IPS-18a (cell line): ENCODE measurements around the gene PDZK1IP1.
"Not testable (repeated sequence)": the region's sequence is repeated elsewhere in the genome, so short reads cannot be mapped to it uniquely, and the experiment has no call there.

Experiments used
- H3K27ac ChIP-seq: one replicate; pipeline ENCODE4 v1.5.1; 2013; ENCODE audit warnings: low read length
- H3K27me3 ChIP-seq: one replicate; pipeline ENCODE4 v1.6.1; 2013; ENCODE audit warnings: mild to moderate bottlenecking, low read length; ENCODE audit not compliant: control insufficient read depth, insufficient read depth
- H3K36me3 ChIP-seq: one replicate; pipeline ENCODE4 v1.6.1; 2013; ENCODE audit warnings: low read depth, low read length; ENCODE audit not compliant: control insufficient read depth
- H3K4me1 ChIP-seq: one replicate; pipeline ENCODE4 v1.6.1; 2013; ENCODE audit warnings: low read depth, low read length; ENCODE audit not compliant: control insufficient read depth
- H3K4me3 ChIP-seq: one replicate; pipeline ENCODE4 v1.5.1; 2013; ENCODE audit warnings: low read length
- H3K9ac ChIP-seq: one replicate; pipeline ENCODE4 v1.6.1; 2013; ENCODE audit warnings: mild to moderate bottlenecking, low read length, moderate library complexity
- H3K9me3 ChIP-seq: one replicate; pipeline ENCODE4 v1.6.1; 2013; ENCODE audit warnings: low read depth, low read length; ENCODE audit not compliant: control insufficient read depth

PDZK1IP1 gene

DNA sequence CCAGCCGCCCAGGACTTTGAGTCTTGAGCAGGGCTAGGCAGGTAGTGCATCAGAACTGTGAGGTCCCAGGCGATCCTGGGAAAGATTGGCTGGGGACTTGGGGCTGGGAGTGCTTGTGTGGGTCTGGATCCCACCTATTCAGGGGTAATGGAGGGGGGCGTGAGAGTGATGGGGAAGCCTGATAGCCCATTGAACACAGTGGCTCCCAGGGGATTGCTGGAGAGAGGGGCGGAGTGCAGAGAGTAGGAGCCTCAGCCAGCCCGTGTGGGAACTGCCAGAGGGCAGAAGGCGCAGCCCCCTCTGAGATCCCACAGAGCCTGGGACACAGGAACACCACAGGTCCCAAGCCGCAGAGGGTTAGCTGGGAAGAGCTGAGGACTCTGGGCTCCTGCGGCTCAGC lies 19.3 kb upstream of the PDZK1IP1 start:
- no peaks in the 10 kb centered on the region for H3K36me3 ChIP-seq
- no peaks in the 10 kb centered on the region for H3K9me3 ChIP-seq
- H3K27me3 ChIP-seq, result peaks cover 29% of the 10 kb centered on the region
- H3K27ac ChIP-seq, result no peak overlapping the region
- no peak overlapping the region for H3K9ac ChIP-seq
- peak overlapping the region; percentile 31 for H3K4me3 ChIP-seq
- H3K4me1 ChIP-seq, result peaks cover 10% of the 10 kb centered on the region

DNA sequence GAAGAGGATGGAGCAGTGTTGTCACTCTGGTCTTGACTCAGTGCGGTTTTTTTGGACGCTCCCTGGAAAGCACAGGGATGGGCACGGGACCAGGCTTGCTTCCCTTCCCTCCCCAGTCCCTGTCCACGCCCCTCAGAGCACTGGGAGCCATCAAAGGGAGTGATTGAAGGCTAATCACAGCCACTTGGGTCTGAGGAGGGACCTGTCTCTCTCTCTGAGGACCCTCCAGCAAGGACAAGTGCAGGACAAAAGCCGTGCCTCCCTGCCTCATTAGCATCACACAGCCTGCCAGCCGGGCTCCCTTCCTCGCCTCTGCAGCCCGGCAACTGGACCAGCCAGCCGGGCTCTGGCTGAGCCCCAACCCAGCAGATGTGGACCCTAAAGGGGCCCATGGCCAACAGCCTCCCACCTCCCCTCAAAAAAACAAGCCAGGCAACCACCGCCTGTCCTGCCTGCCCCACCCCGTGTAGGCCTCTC lies 18.6 kb upstream of the PDZK1IP1 start:
- Histone ChIP-seq H3K9me3 (no peaks in the 10 kb centered on the region), H3K27me3 (peaks cover 29% of the 10 kb centered on the region), H3K9ac (no peak overlapping the region), H3K27ac (no peak overlapping the region), H3K36me3 (no peaks in the 10 kb centered on the region), H3K4me3 (peak overlapping the region; percentile 31), H3K4me1 (peaks cover 10% of the 10 kb centered on the region)

DNA sequence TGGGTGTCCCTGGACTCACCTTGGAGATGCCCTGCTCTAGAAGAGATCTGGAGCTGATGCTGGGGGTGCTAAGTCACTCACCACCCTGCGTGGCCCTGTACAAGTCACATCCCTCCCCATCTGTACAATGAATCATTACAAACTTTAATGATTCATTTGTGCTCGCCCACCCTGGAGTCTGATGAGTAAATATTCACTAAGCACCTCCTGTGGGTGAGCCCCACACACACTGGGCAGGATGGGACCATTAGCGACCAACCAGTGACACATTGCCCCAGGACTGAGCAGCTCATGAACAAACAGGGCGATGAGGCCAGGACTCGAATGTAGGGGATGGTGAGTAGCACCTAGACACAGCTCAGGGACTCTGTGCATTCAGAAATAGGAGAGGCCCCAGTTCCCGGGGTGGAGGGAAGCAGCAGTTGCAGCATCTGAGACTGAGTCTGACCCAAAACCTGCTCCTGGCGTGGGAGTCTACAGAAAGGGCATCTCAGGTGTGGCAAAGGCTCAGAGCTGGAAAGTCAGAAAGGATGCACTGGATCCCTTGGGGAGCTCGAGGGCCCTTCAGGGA lies 18.1 kb upstream of the PDZK1IP1 start:
- Histone ChIP-seq H3K4me3 (peak overlapping the region; percentile 7), H3K36me3 (no peaks in the 10 kb centered on the region), H3K27me3 (peaks cover 29% of the 10 kb centered on the region), H3K27ac (no peak overlapping the region), H3K9me3 (peaks cover 4% of the 10 kb centered on the region), H3K9ac (no peak overlapping the region), H3K4me1 (peaks cover 10% of the 10 kb centered on the region)

DNA sequence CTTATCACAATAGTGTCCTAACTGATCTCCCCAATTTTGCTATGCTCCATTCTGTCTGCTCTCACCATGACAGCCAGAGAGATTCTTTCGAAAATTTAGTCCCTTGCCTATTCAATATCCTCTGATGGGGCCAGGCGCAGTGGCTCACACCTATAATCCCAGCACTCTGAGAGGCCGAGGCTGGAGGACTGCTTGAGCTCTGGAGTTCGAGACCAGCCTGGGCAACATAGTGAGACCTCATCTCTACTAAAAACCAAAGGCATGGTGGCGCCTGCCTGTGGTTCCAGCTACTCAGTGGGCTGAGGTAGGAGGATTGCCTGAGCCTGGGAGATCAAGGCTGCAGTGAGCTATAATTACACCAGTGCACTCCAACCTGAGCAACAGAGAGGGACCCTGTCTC lies 16.1 kb upstream of the PDZK1IP1 start:
- Histone ChIP-seq H3K27me3 (peaks cover 29% of the 10 kb centered on the region), H3K9ac (no peak overlapping the region), H3K27ac (no peak overlapping the region), H3K4me1 (peaks cover 10% of the 10 kb centered on the region), H3K4me3 (no peak overlapping the region), H3K9me3 (peaks cover 5% of the 10 kb centered on the region), H3K36me3 (no peaks in the 10 kb centered on the region)

DNA sequence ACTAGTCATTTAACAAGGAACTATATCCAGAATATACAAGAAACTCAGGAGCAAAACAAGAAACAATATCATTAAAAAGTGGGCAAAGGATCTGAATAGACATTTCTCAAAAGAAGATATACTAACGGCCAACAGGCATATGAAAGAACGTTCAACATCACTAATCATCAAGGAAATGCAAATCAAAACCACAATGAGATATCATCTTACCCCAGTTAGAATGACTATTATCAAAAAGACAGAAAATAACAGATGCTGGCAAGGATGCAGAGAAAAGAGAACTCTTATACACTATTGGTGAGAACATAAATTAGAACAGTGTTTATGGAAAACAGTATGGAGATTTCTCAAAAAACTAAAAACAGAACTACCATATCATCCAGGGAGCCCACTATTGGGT lies 13.7 kb upstream of the PDZK1IP1 start:
- H3K36me3 ChIP-seq, H3K4me1 ChIP-seq, H3K27ac ChIP-seq, H3K27me3 ChIP-seq, H3K4me3 ChIP-seq, H3K9me3 ChIP-seq, H3K9ac ChIP-seq: not testable (repeated sequence)

DNA sequence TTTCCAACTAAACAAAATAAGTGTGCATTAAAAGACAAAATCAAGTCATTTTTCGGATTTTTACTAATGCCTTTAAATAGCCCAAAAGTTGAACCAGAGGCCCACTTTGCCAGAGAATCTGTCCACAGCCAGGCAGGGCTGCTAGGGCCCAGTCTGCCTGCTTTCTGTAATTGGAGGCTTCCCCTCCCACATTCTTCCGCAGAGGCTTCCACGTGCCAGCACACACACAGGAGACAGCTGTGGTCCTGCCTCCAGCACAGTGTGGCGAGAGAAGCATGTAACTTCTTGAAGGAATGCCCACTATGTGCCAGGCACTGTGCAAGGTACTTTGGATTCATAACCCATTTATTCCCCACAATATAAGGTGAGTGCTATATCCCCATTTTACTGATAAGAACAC lies 11.3 kb upstream of the PDZK1IP1 start:
- Histone ChIP-seq H3K27me3 (peaks cover 7% of the 10 kb centered on the region), H3K9ac (no peak overlapping the region), H3K36me3 (no peaks in the 10 kb centered on the region), H3K9me3 (peaks cover 5% of the 10 kb centered on the region), H3K4me1 (no peaks in the 10 kb centered on the region), H3K27ac (no peak overlapping the region), H3K4me3 (no peak overlapping the region)

DNA sequence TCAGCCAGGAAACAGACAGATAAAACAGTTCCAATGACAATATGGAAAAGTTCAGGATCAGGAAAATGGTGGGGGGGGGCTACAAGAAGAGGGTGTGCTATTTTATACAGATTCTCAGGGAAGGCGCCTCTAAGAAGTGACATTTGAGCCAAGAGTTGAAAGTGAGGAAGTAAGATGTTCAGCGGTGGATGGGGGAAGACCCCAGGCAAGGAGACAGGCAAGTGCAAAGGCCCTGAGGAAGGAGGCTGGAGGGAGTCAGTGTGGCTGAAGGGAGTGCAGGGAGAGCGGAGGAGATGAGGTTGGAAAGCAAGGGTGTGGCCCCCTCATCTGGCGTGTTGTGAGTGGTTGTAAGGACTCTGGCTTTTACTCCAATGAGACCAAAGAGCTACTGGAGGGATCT lies 8.4 kb upstream of the PDZK1IP1 start:
- Histone ChIP-seq H3K36me3 (no peaks in the 10 kb centered on the region), H3K4me3 (no peak overlapping the region), H3K9ac (no peak overlapping the region), H3K4me1 (no peaks in the 10 kb centered on the region), H3K27me3 (peaks cover 24% of the 10 kb centered on the region), H3K9me3 (peaks cover 4% of the 10 kb centered on the region), H3K27ac (no peak overlapping the region)

DNA sequence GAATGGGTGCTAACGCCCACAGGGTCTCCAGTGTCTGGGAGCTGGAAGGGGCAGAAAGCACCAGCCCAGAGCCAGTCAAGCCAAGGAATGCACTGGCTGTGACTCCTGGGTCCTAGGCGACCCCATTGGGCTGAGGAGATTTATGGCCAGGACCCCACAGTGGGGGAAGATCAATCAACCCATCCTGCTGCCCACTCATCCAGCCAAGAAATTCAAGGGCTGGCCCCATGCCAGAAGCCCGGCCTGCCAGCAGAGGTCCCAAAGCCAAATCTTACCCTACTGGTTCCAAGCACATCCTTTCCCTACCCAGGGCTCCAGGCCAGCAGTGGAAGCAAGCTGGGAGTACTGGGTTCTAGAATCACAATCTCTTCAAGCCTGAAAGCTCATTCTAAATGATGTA lies 6.8 kb upstream of the PDZK1IP1 start:
- Histone ChIP-seq H3K27me3 (peaks cover 24% of the 10 kb centered on the region), H3K36me3 (no peaks in the 10 kb centered on the region), H3K9ac (no peak overlapping the region), H3K4me3 (no peak overlapping the region), H3K27ac (no peak overlapping the region), H3K9me3 (no peaks in the 10 kb centered on the region), H3K4me1 (peaks cover 10% of the 10 kb centered on the region)

DNA sequence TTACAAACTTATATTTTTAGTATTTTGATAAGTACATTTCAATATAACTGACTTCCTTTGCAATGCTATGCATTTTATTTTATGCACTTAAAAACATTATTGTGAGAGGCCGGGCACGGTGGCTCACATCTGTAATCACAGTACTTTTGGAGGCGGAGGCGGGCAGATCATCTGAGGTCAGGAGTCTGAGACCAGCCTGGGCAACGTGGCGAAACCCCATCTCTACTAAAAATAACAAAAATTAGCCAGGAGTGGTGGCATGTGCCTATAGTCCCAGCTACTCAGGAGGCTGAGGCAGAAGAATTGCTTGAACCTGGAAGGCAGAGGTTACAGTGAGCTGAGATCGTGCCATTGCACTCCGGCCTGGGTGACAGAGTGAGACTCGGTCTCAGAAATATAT lies 6.1 kb upstream of the PDZK1IP1 start:
- peaks cover 24% of the 10 kb centered on the region for H3K27me3 ChIP-seq
- H3K9me3 ChIP-seq, H3K4me3 ChIP-seq, H3K36me3 ChIP-seq, H3K9ac ChIP-seq, H3K4me1 ChIP-seq, H3K27ac ChIP-seq: not testable (repeated sequence)

DNA sequence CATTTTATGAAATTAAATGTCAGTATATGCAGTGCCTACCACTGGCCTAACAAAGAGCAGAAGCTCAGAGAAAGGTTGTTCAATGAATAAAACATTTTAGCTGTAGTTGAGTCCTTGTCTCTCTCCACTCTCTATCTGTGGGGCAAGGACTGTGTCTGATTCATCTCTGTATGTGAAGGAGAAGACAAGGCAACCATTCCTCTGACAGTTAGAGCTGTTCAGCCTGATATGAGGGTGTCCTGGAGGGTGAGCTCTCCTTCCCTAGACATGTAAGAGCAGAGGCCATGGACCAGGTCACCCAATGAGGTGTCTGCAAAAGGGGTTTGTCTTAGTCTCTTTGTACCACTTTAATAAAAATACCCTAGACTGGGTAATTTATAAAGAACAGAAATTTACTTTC lies 4.5 kb upstream of the PDZK1IP1 start:
- H3K27ac ChIP-seq, result no peak overlapping the region
- peaks cover 10% of the 10 kb centered on the region for H3K4me1 ChIP-seq
- H3K9me3 ChIP-seq, result no peaks in the 10 kb centered on the region
- H3K36me3 ChIP-seq, result no peaks in the 10 kb centered on the region
- H3K9ac ChIP-seq, result no peak overlapping the region
- H3K4me3 ChIP-seq, result no peak overlapping the region
- peaks cover 24% of the 10 kb centered on the region for H3K27me3 ChIP-seq

DNA sequence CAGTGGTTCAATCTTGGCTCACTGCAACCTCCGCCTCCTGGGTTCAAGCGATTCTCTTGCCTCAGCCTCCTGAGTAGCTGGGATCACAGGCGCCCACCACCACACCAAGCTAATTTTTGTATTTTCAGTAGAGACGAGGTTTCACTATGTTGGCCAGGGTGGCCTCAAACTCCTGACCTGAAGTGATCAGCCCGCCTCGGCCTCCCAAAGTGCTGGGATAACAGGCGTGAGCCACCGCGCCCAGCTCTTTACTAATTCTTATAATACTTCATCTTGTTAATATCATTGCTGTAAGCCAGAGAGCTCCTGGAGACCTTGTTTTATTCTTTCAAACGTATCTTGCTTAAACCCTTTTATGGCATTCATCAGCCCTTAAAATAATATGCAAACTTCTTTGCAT lies 3.7 kb upstream of the PDZK1IP1 start:
- H3K27ac ChIP-seq, result not testable (repeated sequence)

DNA sequence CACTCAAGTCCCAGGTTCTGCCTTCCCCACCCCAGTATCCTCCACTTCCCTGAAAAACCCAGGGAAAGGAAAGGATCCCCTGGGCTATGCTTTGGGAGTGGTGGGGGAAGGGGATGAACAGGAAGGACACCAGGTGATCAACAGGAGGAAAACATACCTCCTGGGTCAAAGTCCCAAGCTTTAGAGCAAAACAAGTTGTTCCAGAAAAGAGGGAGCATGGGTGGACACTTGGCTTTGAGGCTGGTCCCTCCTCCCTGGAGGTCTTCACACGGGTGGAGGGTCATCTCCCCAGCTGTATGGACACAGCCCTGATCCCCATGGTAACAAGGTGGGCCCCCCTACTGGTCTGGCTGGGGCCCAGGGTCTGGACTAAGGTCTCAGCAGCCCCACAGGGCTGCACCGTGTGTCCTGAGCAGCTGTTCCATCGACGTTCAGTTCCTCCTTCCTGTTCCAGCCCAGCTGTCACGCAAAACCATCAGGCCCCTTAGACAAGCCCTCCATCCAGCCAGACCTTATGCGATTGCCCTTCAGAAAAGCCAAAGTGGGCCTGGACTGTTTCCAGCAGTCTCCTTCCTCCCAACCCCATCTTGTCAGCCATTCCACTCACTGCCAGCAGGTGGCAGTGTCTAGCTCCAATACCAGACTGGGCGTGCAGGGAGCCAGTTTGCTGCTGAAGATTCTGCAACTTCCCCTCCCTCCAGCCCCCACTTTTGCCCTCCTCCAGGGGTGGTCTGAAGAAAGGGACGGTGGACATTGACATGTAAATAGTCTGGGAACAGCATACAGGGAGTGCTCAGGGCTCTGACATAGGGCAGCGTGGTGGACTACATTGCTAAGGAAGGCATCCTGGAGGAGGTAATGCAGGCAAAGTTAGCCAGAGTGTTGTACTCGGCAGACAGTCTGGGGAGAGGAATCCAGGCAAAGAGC lies 2.9 kb upstream of the PDZK1IP1 start:
- H3K27me3 ChIP-seq, result peaks cover 17% of the 10 kb centered on the region
- H3K36me3 ChIP-seq, result no peaks in the 10 kb centered on the region
- H3K4me3 ChIP-seq, result no peak overlapping the region
- H3K9me3 ChIP-seq, result no peaks in the 10 kb centered on the region
- no peak overlapping the region for H3K9ac ChIP-seq
- no peak overlapping the region for H3K27ac ChIP-seq
- H3K4me1 ChIP-seq, result peaks cover 10% of the 10 kb centered on the region

More for the DNA sequence above, 3.7 kb upstream of the PDZK1IP1 start:
- H3K36me3 ChIP-seq, H3K9me3 ChIP-seq, H3K4me1 ChIP-seq, H3K4me3 ChIP-seq, H3K9ac ChIP-seq: not testable (repeated sequence)
- peaks cover 24% of the 10 kb centered on the region for H3K27me3 ChIP-seq
